Measurements from ENCODE around the gene NUPR1. TPM values are rescaled to one million over a fixed set of nuclear protein-coding genes. Genes with fewer than 3 reads are reported as not detected.

NUPR1 gene
- total RNA-seq, 2 experiments from 2014 or later: not detected

DNA sequence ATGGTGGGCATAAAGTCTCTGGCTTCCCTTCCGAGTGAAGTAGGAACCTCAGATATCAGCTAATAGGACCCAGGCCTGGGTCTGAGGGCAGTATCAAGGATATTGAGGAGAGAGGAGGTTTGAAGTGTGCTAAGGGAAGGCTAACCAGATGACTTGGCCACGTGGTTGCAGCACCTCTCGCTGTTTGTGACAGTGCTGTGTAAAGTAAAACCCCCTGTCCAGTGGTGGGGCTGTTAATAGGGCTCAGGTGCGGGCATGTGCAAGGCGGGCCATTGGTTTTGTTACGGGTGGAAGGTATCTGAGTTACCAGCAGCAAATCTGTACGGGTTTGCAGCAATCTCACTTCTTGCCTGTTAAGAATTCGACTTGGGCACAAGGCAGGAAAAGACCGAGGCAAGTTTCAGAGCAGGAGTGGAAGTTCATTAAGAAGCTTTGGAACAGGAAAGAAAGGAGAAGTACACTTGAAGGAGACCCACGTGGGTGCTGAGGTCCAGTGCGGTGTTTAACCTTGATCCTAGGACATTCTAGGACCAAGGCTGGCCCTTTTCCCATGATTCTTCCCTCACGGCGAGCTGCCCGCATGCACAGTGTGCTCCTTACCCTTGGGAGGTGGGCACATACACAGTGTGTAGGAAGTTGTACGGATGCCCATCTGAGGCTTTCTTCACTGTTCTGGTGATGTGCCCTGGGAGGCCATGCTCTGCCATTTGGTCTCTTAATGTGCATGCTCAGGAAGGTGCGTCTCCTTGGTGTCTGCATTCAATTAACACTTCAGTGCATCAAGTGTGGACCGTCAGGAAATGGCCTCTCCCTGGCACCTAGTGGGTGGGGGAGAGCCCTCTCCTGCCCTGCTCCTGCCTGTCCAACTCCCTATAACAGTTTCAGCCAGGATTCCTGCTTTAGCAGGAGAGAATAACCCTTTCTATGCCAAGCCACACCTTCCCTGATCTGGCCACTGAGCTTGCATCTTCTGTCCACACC lies 35.3 kb upstream of the NUPR1 start:
- no TSS peak for BruUV-seq (replicated peaks)
- ChIA-PET CTCF (ENCODE audit: unreplicated experiment) (no interaction called here), POLR2A (no interaction called here)
- Histone ChIP-seq H3K9me2 (ENCODE audit: insufficient read depth, low read length) (no peaks in the 10 kb centered on the region), H3K79me2 (ENCODE audit: insufficient read depth, low read depth, low read length) (no peaks in the 10 kb centered on the region), H3K27ac (ENCODE audit: low read depth, low read length, poor library complexity, severe bottlenecking) (no peak overlapping the region), H3K36me3 (ENCODE audit: insufficient read depth, low read length) (peaks cover 6% of the 10 kb centered on the region; the same call in 1 of the 2 replicates), H3K4me3 (ENCODE audit: low read depth, low read length, poor library complexity, severe bottlenecking) (no peak overlapping the region), H2AFZ (ENCODE audit: low read length) (no peak overlapping the region), H3K4me1 (ENCODE audit: insufficient read depth, low read length, poor library complexity, severe bottlenecking) (no peaks in the 10 kb centered on the region), H3K9me3 (ENCODE audit: low read length) (no peaks in the 10 kb centered on the region), H4K20me1 (ENCODE audit: insufficient read depth, low read length) (no peaks in the 10 kb centered on the region), H3K4me2 (ENCODE audit: low read length) (no peak overlapping the region)
- no peak for TF ChIP-seq EZH2phosphoT487 (IDR thresholded peaks at IDR 0.05; ENCODE audit: borderline replicate concordance, low read depth, low read length)
- TF ChIP-seq, protein P1, sequence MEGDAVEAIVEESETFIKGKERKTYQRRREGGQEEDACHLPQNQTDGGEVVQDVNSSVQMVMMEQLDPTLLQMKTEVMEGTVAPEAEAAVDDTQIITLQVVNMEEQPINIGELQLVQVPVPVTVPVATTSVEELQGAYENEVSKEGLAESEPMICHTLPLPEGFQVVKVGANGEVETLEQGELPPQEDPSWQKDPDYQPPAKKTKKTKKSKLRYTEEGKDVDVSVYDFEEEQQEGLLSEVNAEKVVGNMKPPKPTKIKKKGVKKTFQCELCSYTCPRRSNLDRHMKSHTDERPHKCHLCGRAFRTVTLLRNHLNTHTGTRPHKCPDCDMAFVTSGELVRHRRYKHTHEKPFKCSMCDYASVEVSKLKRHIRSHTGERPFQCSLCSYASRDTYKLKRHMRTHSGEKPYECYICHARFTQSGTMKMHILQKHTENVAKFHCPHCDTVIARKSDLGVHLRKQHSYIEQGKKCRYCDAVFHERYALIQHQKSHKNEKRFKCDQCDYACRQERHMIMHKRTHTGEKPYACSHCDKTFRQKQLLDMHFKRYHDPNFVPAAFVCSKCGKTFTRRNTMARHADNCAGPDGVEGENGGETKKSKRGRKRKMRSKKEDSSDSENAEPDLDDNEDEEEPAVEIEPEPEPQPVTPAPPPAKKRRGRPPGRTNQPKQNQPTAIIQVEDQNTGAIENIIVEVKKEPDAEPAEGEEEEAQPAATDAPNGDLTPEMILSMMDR (conservative IDR thresholded peaks at IDR 0.05; ENCODE audit: low read length): no peak
- no peak for DNase-seq (ENCODE audit: low spot score)
- intact Hi-C loops (cut with micrococcal nuclease; ENCODE audit: unreplicated experiment): no loop called here

DNA sequence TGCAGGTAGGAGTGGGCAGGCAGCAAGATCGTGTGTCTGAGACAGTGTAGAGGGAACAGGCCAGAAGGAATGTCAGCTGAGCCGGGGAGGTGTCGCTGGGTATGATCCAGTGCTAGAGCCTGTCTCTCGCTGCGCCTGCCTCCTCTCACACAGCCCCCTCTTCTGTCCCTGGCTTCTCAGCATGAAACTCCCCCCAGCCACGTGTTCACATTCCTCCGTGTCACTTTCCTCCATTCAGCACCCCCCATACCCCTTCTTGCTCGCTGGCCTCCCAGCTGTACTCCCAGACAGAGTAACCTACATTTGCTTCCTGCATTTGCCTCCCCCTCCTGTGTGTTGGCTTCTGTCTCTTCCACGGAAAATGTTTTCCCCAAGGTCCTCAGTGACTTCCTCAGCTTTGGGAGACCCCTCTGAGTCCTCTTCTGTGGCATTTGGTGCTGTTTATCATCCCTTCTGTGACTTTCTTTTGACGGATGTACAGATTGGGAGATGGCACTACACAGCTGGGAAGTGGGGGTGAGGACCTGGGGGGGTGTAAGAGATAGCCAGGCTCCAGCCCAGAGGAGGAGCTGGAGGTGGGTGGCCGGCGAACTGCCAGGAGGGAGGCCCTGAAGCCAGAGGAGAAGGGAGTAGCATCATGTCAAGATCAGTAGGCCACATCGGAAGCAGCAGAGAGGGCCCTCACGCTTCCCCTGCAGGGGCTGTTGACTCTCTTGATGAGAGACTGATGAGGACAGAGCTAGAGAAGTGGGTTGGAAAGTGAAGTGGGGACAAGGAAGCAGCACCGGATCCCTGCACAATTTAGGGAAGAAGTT lies 34.1 kb upstream of the NUPR1 start:
- H3K79me2 ChIP-seq (ENCODE audit: insufficient read depth, low read depth, low read length): no peaks in the 10 kb centered on the region
- intact Hi-C loops (cut with micrococcal nuclease; ENCODE audit: unreplicated experiment): no loop called here

More for the DNA sequence above, 34.1 kb upstream of the NUPR1 start:
- peaks cover 6% of the 10 kb centered on the region; the same call in 1 of the 2 replicates for H3K36me3 ChIP-seq (ENCODE audit: insufficient read depth, low read length)
- H4K20me1 ChIP-seq (ENCODE audit: insufficient read depth, low read length): no peaks in the 10 kb centered on the region
- no peak for DNase-seq (ENCODE audit: low spot score)
- H3K4me2 ChIP-seq (ENCODE audit: low read length): no peak overlapping the region
- no peak overlapping the region for H3K27ac ChIP-seq (ENCODE audit: low read depth, low read length, poor library complexity, severe bottlenecking)
- no TSS peak for BruUV-seq (replicated peaks)
- no peak overlapping the region for H2AFZ ChIP-seq (ENCODE audit: low read length)
- H3K4me3 ChIP-seq (ENCODE audit: low read depth, low read length, poor library complexity, severe bottlenecking): no peak overlapping the region
- no peaks in the 10 kb centered on the region for H3K9me3 ChIP-seq (ENCODE audit: low read length)
- H3K9me2 ChIP-seq (ENCODE audit: insufficient read depth, low read length): no peaks in the 10 kb centered on the region
- ChIA-PET CTCF (ENCODE audit: unreplicated experiment) (no interaction called here), POLR2A (no interaction called here)
- no peaks in the 10 kb centered on the region for H3K4me1 ChIP-seq (ENCODE audit: insufficient read depth, low read length, poor library complexity, severe bottlenecking)
- TF ChIP-seq EZH2phosphoT487 (IDR thresholded peaks at IDR 0.05; ENCODE audit: borderline replicate concordance, low read depth, low read length): no peak
- TF ChIP-seq, protein P1 (conservative IDR thresholded peaks at IDR 0.05; ENCODE audit: low read length): no peak
